Measurements from ENCODE around the gene NTSR1. TPM values are rescaled to one million over a fixed set of nuclear protein-coding genes. Genes with fewer than 3 reads are reported as not detected.

NTSR1 gene
- total and polyA plus RNA-seq, 2 of the 8 experiments (the other 6 are each of a cell fraction or from before 2014, with no cell fraction given): 0.53 to 0.89 TPM

GRCh38 chr20:62748311-62748710 lies 39.7 kb downstream of the NTSR1 start:
- Histone ChIP-seq H2BK20ac (ENCODE audit: low read length) (no peak overlapping the region), H3K4me3 (ENCODE audit: extremely low read depth in 1 of 4, insufficient read depth in 2 of 4, low read depth in 3 of 4, low read length in 4 of 4) (no peak overlapping the region), H2AK5ac (ENCODE audit: low read depth, low read length) (no peak overlapping the region), H3K27ac (ENCODE audit: low read depth, low read length) (no peak overlapping the region), H3K9me3 (ENCODE audit: insufficient read depth in 2 of 2, low read depth in 1 of 2, low read length in 1 of 2) (no peaks in the 10 kb centered on the region), H3K9ac (replicated peaks in 1 of 4; ENCODE audit: extremely low read depth in 1 of 4, low read depth in 3 of 4, low read length in 3 of 4) (no peak overlapping the region), H4K20me1 (replicated peaks in 1 of 2; ENCODE audit: control insufficient read depth in 1 of 2, insufficient read depth in 2 of 2, low read length in 2 of 2) (no peaks in the 10 kb centered on the region), H3K56ac (replicated peaks; ENCODE audit: insufficient read length, low read depth, low read length) (no peak overlapping the region), H3K4ac (replicated peaks; ENCODE audit: insufficient read length, low read depth, low read length) (no peak overlapping the region), H3K79me2 (ENCODE audit: control insufficient read depth in 1 of 2, insufficient read depth in 2 of 2, low read length in 2 of 2) (no peaks in the 10 kb centered on the region), H3K14ac (ENCODE audit: insufficient read length) (no peak overlapping the region), H3K23me2 (ENCODE audit: low read depth, low read length) (no peaks in the 10 kb centered on the region), H2AFZ (ENCODE audit: low read length) (no peak overlapping the region), H3K4me1 (replicated peaks in 1 of 4; ENCODE audit: control insufficient read depth in 3 of 4, insufficient read depth in 4 of 4, low read length in 3 of 4) (peaks cover 0 to 10% (median 6%) of the 10 kb centered on the region in 4 experiments; a peak in 5 of 7 replicates), H3K23ac (ENCODE audit: insufficient read length) (no peak overlapping the region), H3K79me1 (ENCODE audit: low read depth, low read length) (no peaks in the 10 kb centered on the region), H3K18ac (ENCODE audit: extremely low read depth, low read length) (no peak overlapping the region), H3K36me3 (ENCODE audit: control insufficient read depth in 2 of 4, insufficient read depth in 4 of 4, low read length in 3 of 4) (no peaks in the 10 kb centered on the region), H2BK12ac (ENCODE audit: low read depth, low read length) (no peak overlapping the region), H2BK120ac (replicated peaks; ENCODE audit: low read depth, low read length) (no peak overlapping the region), H2BK15ac (ENCODE audit: low read length) (no peak overlapping the region), H3K4me2 (ENCODE audit: insufficient read depth in 1 of 2, low read depth in 2 of 2, low read length in 2 of 2) (no peak overlapping the region), H4K5ac (ENCODE audit: insufficient read length, low read depth, low read length) (no peak overlapping the region), H2BK5ac (ENCODE audit: low read depth, low read length) (no peak overlapping the region), H4K8ac (ENCODE audit: extremely low read depth, insufficient read depth, low read length) (no peak overlapping the region), H4K91ac (replicated peaks; ENCODE audit: insufficient read length, low read length) (no peak overlapping the region), H3K27me3 (replicated peaks in 1 of 4; ENCODE audit: control insufficient read depth in 3 of 4, extremely low read depth in 1 of 4, insufficient read depth in 3 of 4, low read length in 3 of 4) (no peaks in the 10 kb centered on the region; a peak in 3 of 7 replicates)
- WGBS, 2 experiments (ENCODE audit: extremely low coverage in 1 of 2, insufficient coverage in 1 of 2, insufficient read length in 1 of 2, insufficient replicate concordance in 2 of 2, low coverage in 1 of 2, low lambda C conversion rate in 2 of 2, missing lambda C conversion rate in 1 of 2): 92% methylated on average over 2 of the region's 2 CpGs; no CpG with 5 or more reads in 1 of the 2 experiments
- DNase-seq (ENCODE audit: low read depth in 1 of 2, low spot score in 2 of 2) (no peak), FAIRE-seq (no peak)
- POLR2A ChIA-PET (ENCODE audit: partially characterized antibody): no interaction called here
- CTCF ChIA-PET (ENCODE audit: partially characterized antibody): interaction anchor here (1.1 to 1.4 kb wide), 3 partner anchors 17 to 152 kb away, joined by 3 read pairs; no protein-coding TSS in a partner anchor
- TF ChIP-seq TAF1 (IDR thresholded peaks at IDR 0.05; ENCODE audit: low read depth, low read length): no peak
- TF ChIP-seq SP4 (IDR thresholded peaks at IDR 0.05; ENCODE audit: low read length): no peak
- TF ChIP-seq SP2 (IDR thresholded peaks at IDR 0.05; ENCODE audit: low read length): no peak
- TF ChIP-seq, protein P1, sequence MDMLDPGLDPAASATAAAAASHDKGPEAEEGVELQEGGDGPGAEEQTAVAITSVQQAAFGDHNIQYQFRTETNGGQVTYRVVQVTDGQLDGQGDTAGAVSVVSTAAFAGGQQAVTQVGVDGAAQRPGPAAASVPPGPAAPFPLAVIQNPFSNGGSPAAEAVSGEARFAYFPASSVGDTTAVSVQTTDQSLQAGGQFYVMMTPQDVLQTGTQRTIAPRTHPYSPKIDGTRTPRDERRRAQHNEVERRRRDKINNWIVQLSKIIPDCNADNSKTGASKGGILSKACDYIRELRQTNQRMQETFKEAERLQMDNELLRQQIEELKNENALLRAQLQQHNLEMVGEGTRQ (IDR thresholded peaks at IDR 0.05; ENCODE audit: low read length): no peak
- TF ChIP-seq ATF3 (IDR thresholded peaks at IDR 0.05; ENCODE audit: insufficient read depth, low read depth, low read length): no peak
- TF ChIP-seq SRF (IDR thresholded peaks at IDR 0.05; ENCODE audit: low read depth, low read length): no peak
- TF ChIP-seq E2F6 (IDR thresholded peaks at IDR 0.05): no peak
- TF ChIP-seq BCL11A (IDR thresholded peaks at IDR 0.05; ENCODE audit: low read depth in 2 of 2, low read length in 2 of 2): no peak
- no peak for TF ChIP-seq ASH2L (IDR thresholded peaks at IDR 0.05; ENCODE audit: low read length)
- TF ChIP-seq MAX (IDR thresholded peaks at IDR 0.05): no peak
- no peak for TF ChIP-seq FOSL1 (IDR thresholded peaks at IDR 0.05; ENCODE audit: insufficient read depth, low read depth, low read length)
- no peak for TF ChIP-seq JUND (IDR thresholded peaks at IDR 0.05; ENCODE audit: low read length)
